ENCODE measurements around the gene RETREG2. TPM values are rescaled to one million over a fixed set of nuclear protein-coding genes. Genes with fewer than 3 reads are reported as not detected.

Gene RETREG2
- polyA plus RNA-seq, 1 experiment = 131 TPM

DNA sequence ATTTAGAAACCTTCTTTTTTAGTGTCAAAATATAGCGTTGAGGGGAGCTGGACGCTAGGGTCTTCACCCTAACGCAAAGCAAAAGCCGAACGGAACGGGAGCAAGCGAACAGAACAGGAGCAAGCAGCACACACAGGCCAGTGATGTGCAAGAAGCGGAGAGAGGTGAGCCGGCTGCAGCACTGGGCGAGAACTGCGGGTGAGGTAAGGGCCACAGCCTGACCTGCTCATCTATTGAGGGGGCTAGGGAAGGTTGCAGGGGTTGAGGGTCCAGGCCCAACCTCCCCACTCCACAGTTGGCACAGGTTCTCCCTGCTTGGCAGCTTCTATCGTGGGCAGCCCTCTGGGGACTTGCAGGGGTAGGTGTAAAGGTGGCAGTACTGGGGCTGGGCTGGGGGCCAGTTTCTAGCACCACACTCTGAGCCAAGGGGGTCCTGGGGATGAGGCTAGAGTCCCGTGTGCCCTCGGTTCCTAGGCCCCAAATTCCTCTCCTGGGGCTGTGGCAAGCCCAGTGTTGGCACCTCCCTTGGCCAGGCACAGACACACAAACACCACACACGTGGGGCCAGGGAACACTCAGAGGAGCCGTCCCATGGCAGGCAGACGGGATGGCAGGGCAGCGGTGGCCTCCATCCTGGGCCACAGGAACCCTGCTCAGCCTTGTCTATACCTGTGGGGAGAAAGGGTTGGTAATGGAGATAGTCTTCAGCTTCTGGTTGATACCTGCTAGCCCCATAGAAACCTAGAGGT is 41.9 kb downstream of the RETREG2 start:
- TF ChIP-seq, protein P1, sequence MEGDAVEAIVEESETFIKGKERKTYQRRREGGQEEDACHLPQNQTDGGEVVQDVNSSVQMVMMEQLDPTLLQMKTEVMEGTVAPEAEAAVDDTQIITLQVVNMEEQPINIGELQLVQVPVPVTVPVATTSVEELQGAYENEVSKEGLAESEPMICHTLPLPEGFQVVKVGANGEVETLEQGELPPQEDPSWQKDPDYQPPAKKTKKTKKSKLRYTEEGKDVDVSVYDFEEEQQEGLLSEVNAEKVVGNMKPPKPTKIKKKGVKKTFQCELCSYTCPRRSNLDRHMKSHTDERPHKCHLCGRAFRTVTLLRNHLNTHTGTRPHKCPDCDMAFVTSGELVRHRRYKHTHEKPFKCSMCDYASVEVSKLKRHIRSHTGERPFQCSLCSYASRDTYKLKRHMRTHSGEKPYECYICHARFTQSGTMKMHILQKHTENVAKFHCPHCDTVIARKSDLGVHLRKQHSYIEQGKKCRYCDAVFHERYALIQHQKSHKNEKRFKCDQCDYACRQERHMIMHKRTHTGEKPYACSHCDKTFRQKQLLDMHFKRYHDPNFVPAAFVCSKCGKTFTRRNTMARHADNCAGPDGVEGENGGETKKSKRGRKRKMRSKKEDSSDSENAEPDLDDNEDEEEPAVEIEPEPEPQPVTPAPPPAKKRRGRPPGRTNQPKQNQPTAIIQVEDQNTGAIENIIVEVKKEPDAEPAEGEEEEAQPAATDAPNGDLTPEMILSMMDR (IDR thresholded peaks at IDR 0.05; ENCODE audit: insufficient read depth, low read depth, low read length) = no peak
- Histone ChIP-seq H3K36me3 (ENCODE audit: control insufficient read depth, insufficient read depth, low read length) (peaks cover 47% of the 10 kb centered on the region), H3K4me3 (ENCODE audit: low read depth, low read length) (no peak overlapping the region), H3K27me3 (ENCODE audit: control insufficient read depth, insufficient read depth, low read length) (no peaks in the 10 kb centered on the region)
- ChIA-PET CTCF (interaction anchor here (1.1 to 2.3 kb wide), 4 partner anchors 58 to 79 kb away, joined by 3 to 15 read pairs (median 5); no protein-coding TSS in a partner anchor), POLR2A (no interaction called here)
- DNase-seq (ENCODE audit: low read depth) = no peak

DNA sequence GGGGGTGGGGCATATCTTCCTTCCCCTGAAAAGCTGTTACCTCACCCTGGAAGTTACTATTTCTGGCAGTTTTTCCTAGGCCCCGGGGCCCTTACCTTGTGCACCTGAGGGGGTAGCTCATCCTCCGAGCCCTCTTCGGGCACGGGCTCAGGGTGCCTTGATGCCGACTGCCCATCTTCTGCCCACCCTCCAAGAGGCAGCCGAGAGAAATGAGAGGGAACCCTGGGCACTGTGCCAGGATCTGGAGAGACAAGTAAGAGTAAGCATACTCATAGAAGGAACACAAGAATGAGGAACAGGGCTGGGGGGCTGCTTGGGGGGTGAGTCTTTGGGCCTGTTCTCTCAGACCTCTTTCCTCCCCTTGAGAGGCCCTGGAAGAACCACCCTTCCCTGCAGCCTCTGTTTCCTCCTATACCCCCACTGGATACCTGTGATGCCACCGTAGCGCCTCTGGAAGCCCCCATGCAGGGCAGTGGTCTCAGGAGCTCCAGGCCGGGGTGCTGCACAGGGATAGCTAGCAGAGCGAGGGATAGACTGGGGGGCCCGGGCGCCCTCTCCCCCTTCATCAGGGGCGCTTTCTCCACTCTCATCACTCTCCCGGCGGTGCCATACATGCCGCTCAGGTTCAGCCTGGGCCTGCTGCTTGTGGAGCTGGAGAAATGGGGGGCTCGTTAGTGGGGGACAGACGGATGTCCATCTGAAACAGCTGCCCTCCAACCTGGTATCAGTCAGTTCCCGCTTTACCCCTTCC is 42.8 kb downstream of the RETREG2 start:
- Histone ChIP-seq H3K27me3 (ENCODE audit: control insufficient read depth, insufficient read depth, low read length) (no peaks in the 10 kb centered on the region), H3K36me3 (ENCODE audit: control insufficient read depth, insufficient read depth, low read length) (peaks cover 51% of the 10 kb centered on the region), H3K4me3 (ENCODE audit: low read depth, low read length) (no peak overlapping the region)
- no peak for DNase-seq (ENCODE audit: low read depth)
- POLR2A ChIA-PET = no interaction called here
- CTCF ChIA-PET = interaction anchor here (2.2 to 2.3 kb wide), 2 partner anchors 74 to 78 kb away, joined by 7 to 15 read pairs; no protein-coding TSS in a partner anchor
- TF ChIP-seq, protein P1 (IDR thresholded peaks at IDR 0.05; ENCODE audit: insufficient read depth, low read depth, low read length) = no peak

DNA sequence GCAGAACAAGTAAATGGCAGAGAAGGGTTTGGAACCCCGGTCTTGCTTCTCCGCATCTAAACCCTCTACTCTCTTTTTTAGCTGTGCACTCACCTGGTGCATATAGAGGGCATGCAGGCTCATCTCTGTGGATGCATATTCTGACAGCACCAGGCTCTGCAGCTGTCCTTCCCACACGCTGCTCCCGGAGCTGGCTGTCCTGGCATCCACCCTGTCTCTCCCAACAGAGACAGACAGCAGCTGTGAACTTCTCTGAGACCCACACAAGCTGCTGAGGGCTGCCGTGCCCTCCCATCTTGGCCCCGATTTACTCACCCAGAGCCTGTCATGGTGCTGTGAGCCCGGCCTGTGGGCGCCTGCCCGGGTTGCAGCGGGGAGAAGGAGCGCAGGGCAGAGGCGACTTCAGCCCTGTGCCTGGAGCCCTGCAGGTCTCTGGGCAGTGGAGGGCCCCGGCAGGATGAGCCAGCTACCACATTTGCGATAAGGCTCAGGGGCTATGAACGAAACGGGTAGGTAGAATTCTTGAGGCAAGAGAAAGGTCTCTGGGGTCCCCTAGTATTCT is 44.0 kb downstream of the RETREG2 start:
- TF ChIP-seq, protein P1 (IDR thresholded peaks at IDR 0.05; ENCODE audit: insufficient read depth, low read depth, low read length) = no peak
- ChIA-PET CTCF (interaction anchor here (2.2 kb wide), 1 partner anchor 73 kb away, joined by 15 read pairs; no protein-coding TSS in a partner anchor), POLR2A (no interaction called here)
- no peak for DNase-seq (ENCODE audit: low read depth)
- Histone ChIP-seq H3K4me3 (ENCODE audit: low read depth, low read length) (no peak overlapping the region), H3K27me3 (ENCODE audit: control insufficient read depth, insufficient read depth, low read length) (no peaks in the 10 kb centered on the region), H3K36me3 (ENCODE audit: control insufficient read depth, insufficient read depth, low read length) (peaks cover 54% of the 10 kb centered on the region)

DNA sequence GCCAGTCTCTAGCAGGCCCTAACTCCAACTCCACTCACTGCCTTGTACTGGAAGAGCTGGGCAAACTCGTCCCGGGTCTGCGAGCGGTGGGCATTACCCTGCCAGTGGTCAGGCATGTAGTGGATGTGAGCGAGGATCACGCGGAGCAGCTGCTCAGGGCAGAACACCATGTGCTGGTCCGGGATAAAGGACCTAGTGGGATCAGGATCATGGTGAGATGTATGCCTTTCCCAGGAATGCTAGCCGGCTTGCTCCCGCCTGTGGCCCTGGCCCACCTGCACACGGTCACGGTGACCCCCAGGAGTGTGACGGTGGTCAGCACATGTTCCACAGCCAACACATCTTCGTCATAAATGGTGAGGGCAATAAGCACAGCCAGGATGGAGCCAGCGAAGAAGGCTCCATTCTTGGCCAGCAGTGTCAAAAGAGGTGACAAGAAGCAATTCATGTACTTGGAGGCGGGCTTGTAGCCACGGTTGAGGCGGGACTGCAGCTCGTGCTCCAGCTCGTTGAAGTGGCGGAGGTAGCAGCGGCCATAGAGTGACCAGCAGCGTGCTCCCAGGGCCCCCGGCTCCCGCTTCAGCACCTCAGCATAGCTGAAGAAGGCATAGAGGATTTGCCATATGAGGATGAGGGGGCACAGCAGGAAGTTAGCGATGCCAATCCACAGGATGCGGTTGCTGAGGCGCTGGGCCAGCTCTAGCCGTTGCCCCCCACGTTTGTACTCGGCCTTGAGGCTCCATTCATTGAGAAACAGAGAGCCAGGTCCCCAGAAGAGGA is 45.9 kb downstream of the RETREG2 start:
- ChIA-PET CTCF (interaction anchor here (0.8 to 1.0 kb wide), 2 partner anchors 55 to 75 kb away, joined by 4 read pairs; partner anchors contain the start of gene DNAJB2), POLR2A (no interaction called here)
- H3K27me3 ChIP-seq (ENCODE audit: control insufficient read depth, insufficient read depth, low read length) = no peaks in the 10 kb centered on the region
- TF ChIP-seq, protein P1 (IDR thresholded peaks at IDR 0.05; ENCODE audit: insufficient read depth, low read depth, low read length) = no peak
- H3K36me3 ChIP-seq (ENCODE audit: control insufficient read depth, insufficient read depth, low read length) = peaks cover 54% of the 10 kb centered on the region
- DNase-seq (ENCODE audit: low read depth) = no peak
- no peak overlapping the region for H3K4me3 ChIP-seq (ENCODE audit: low read depth, low read length)

Data from BJ (cell line).